Esophagus muscularis mucosa (tissue), 4 donors: ENCODE data around the gene KLF9.

Experiments used
- EP300 ChIP-seq: sonication (generic); formaldehyde crosslinking; IDR thresholded peaks from one replicate; pipeline ENCODE4 v1.6.1; 2017; ENCODE audit warnings: antibody characterized with exemption
- POLR2A ChIP-seq: fragments of 450-650 bp; IDR thresholded peaks from one replicate; pipeline ENCODE4 v1.6.1; 2017; ENCODE audit warnings: antibody characterized with exemption, moderate library complexity, mild to moderate bottlenecking, low read depth
- TF ChIP-seq, protein P1 (sequence below), 3 experiments: fragments of 200-600 bp in 2 of 3; fragments of 450-650 bp in 1 of 3; sonication (generic) in 2 of 3; IDR thresholded peaks; one replicate each; pipeline ENCODE4 v1.5.1; 2017 to 2019; ENCODE audit warnings: antibody characterized with exemption in 3 of 3, mild to moderate bottlenecking in 2 of 3, moderate library complexity in 1 of 3

- TF ChIP-seq, protein P1, sequence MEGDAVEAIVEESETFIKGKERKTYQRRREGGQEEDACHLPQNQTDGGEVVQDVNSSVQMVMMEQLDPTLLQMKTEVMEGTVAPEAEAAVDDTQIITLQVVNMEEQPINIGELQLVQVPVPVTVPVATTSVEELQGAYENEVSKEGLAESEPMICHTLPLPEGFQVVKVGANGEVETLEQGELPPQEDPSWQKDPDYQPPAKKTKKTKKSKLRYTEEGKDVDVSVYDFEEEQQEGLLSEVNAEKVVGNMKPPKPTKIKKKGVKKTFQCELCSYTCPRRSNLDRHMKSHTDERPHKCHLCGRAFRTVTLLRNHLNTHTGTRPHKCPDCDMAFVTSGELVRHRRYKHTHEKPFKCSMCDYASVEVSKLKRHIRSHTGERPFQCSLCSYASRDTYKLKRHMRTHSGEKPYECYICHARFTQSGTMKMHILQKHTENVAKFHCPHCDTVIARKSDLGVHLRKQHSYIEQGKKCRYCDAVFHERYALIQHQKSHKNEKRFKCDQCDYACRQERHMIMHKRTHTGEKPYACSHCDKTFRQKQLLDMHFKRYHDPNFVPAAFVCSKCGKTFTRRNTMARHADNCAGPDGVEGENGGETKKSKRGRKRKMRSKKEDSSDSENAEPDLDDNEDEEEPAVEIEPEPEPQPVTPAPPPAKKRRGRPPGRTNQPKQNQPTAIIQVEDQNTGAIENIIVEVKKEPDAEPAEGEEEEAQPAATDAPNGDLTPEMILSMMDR (IDR thresholded peaks at IDR 0.05): no peak
- TF ChIP-seq EP300 (no peak), POLR2A (no peak)
These were observed 51.5 kb downstream of the KLF9 start for GRCh38 chr9:70362952-70363351.
